MM.1S (cell line): ENCODE data around the gene NOL7.

ENCODE experiments used
- DNase-seq: peaks from one replicate; pipeline ENCODE4 v3.0.0-alpha.2; 2015
- H2AFZ ChIP-seq: fragments of 300-600 bp; sonication (generic); 2 replicates; pipeline ENCODE4 v1.6.0; 2016; ENCODE audit warnings: antibody characterized with exemption, low read length
- H3F3A ChIP-seq: fragments of 300-600 bp; sonication (generic); 2 replicates; pipeline ENCODE4 v1.6.1; 2016; ENCODE audit warnings: mild to moderate bottlenecking, antibody characterized with exemption, low read length, moderate library complexity, mixed read lengths; ENCODE audit not compliant: insufficient read depth
- H3K27ac ChIP-seq: fragments of 300-600 bp; sonication (generic); 2 replicates; pipeline ENCODE4 v1.5.1; 2016; ENCODE audit warnings: mild to moderate bottlenecking, low read length
- H3K27me3 ChIP-seq: fragments of 300-600 bp; sonication (generic); replicated peaks from 2 replicates; pipeline ENCODE4 v1.6.0; 2016; ENCODE audit warnings: low read length; ENCODE audit not compliant: insufficient read depth
- H3K36me3 ChIP-seq: fragments of 300-600 bp; sonication (generic); replicated peaks from 2 replicates; pipeline ENCODE4 v1.6.1; 2016; ENCODE audit warnings: mild to moderate bottlenecking, low read length, mixed read lengths; ENCODE audit not compliant: insufficient read depth
- H3K4me1 ChIP-seq: fragments of 300-600 bp; sonication (generic); 2 replicates; pipeline ENCODE4 v1.6.1; 2016; ENCODE audit warnings: low read length, mixed read lengths
- H3K4me2 ChIP-seq: fragments of 300-600 bp; sonication (generic); 2 replicates; pipeline ENCODE4 v1.6.0; 2016; ENCODE audit warnings: low read depth, low read length
- H3K4me3 ChIP-seq: fragments of 300-600 bp; sonication (generic); 2 replicates; pipeline ENCODE4 v1.5.1; 2016; ENCODE audit warnings: low read length, mixed read lengths
- H3K79me2 ChIP-seq: fragments of 300-600 bp; sonication (generic); 2 replicates; pipeline ENCODE4 v1.6.1; 2016; ENCODE audit warnings: mixed run types, low read length, mixed read lengths
- H3K9ac ChIP-seq: fragments of 300-600 bp; sonication (generic); 2 replicates; pipeline ENCODE4 v1.6.1; 2016; ENCODE audit warnings: low read length, mixed read lengths
- H3K9me2 ChIP-seq: fragments of 300-600 bp; sonication (generic); replicated peaks from 2 replicates; pipeline ENCODE4 v1.6.1; 2016; ENCODE audit warnings: mild to moderate bottlenecking, low read length, mixed read lengths; ENCODE audit not compliant: insufficient read depth
- H3K9me3 ChIP-seq: fragments of 300-600 bp; sonication (generic); replicated peaks from 2 replicates; pipeline ENCODE4 v1.6.1; 2016; ENCODE audit warnings: mild to moderate bottlenecking, low read length, mixed read lengths; ENCODE audit not compliant: insufficient read depth
- H4K20me1 ChIP-seq: fragments of 300-600 bp; sonication (generic); 2 replicates; pipeline ENCODE4 v1.6.1; 2016; ENCODE audit warnings: mild to moderate bottlenecking, low read length, moderate library complexity, mixed read lengths; ENCODE audit not compliant: insufficient read depth
- EZH2 ChIP-seq: fragments of 300-600 bp; sonication (generic); optimal IDR thresholded peaks from 2 replicates; pipeline ENCODE3; 2017; ENCODE audit warnings: low read depth, mild to moderate bottlenecking, antibody characterized with exemption, low read length, mixed read lengths
- EZH2phosphoT487 ChIP-seq: fragments of 300-600 bp; sonication (generic); IDR thresholded peaks from 2 replicates; pipeline ENCODE4 v1.6.1; 2018; ENCODE audit warnings: antibody characterized with exemption, low read length
- TF ChIP-seq, protein P1 (sequence below): fragments of 300-600 bp; sonication (generic); IDR thresholded peaks from 2 replicates; pipeline ENCODE4 v1.5.1; 2016; ENCODE audit warnings: antibody characterized with exemption, low read length, mixed read lengths

The NOL7 gene

DNA sequence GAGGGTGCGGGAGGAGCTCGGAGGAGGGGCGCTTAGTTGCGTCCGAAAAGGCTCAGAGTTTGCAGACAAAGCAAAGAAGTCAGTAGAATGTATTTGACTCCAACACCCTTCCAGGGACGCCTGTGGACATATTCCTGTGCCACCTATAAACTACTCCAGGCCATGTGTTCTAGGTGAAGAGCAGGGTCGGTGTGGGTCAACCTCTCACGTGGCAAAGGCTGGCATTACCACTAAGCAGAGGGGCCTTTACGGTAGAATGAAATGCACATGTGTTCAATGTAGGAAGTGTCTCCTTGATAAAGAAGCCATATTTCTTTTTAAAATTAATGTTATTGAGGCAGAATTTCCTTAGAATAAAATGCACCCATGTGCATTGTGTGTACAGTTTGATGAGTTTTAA, 25.3 kb upstream of the NOL7 start:
- Histone ChIP-seq H3K4me1 (no peaks in the 10 kb centered on the region), H3K9me3 (no peaks in the 10 kb centered on the region), H3K27ac (no peak overlapping the region), H3F3A (no peaks in the 10 kb centered on the region), H3K79me2 (no peaks in the 10 kb centered on the region), H3K27me3 (no peaks in the 10 kb centered on the region), H4K20me1 (no peaks in the 10 kb centered on the region), H3K9me2 (no peaks in the 10 kb centered on the region), H3K36me3 (no peaks in the 10 kb centered on the region), H2AFZ (no peak overlapping the region), H3K9ac (no peak overlapping the region), H3K4me2 (no peak overlapping the region), H3K4me3 (no peak overlapping the region)
- DNase-seq: no peak
- no peak for TF ChIP-seq EZH2phosphoT487
- TF ChIP-seq EZH2: no peak
- TF ChIP-seq, protein P1, sequence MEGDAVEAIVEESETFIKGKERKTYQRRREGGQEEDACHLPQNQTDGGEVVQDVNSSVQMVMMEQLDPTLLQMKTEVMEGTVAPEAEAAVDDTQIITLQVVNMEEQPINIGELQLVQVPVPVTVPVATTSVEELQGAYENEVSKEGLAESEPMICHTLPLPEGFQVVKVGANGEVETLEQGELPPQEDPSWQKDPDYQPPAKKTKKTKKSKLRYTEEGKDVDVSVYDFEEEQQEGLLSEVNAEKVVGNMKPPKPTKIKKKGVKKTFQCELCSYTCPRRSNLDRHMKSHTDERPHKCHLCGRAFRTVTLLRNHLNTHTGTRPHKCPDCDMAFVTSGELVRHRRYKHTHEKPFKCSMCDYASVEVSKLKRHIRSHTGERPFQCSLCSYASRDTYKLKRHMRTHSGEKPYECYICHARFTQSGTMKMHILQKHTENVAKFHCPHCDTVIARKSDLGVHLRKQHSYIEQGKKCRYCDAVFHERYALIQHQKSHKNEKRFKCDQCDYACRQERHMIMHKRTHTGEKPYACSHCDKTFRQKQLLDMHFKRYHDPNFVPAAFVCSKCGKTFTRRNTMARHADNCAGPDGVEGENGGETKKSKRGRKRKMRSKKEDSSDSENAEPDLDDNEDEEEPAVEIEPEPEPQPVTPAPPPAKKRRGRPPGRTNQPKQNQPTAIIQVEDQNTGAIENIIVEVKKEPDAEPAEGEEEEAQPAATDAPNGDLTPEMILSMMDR: no peak

DNA sequence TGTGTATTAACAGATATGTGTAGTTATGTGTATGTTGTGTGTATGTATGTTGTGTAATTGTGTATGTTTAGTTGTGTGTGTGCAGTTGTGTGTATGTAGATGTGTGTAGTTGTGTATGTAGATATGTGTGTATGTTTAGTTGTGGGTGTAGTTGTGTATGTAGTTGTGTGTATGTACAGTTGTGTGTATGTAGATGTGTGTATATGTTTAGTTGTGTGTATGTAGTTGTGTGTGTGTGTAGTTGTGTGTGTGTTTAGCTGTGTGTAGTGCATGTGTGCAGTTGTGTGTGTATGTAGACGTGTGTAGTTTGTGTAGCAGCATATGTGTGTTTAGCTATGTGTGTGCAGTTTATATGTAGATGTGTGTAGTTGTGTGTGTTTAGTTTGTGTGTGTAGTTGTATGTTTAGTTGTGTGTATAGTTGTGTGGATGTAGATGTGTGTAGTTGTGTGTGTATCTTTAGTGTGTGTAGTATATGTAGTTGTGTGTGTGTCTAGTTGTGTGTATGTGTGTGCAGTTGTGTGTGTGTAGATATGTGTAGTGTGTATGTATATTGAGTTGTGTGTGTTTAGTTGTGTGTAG, 24.5 kb upstream of the NOL7 start:
- DNase-seq: no peak
- no peaks in the 10 kb centered on the region for H3K36me3 ChIP-seq

DNA sequence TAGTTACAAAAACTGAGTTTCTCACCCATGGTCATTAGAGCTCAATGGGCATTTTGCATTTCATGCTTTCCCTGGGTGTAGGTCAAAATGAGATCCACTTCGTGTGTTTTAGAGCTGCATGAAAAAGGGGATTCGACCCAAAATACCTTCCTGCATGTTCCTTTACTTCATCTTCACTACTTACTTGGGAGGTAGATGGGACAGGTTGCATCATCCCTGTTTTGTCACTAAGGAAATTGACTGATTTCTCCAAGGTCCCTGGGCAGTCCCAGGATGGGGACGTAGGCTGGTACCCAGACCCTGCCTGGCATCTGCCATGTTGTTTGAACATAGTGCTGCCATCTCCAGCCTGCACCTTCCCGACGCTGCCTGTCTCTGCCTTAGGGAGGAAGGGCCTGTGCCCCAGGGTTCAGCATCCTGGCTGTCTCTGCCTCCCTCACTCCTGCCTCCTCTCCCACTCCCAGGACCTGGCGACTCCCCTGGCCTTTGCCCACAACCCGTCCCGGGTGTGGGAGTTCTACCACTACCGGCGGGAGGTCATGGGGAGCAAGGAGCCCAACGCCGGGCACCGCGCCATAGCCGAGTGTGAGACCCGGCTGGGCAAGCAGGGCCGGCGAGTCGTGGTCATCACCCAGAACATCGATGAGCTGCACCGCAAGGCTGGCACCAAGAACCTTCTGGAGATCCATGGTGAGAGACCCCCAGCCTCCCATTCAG, 23.8 kb upstream of the NOL7 start:
- Histone ChIP-seq H3K9ac (no peak overlapping the region), H3K4me1 (no peaks in the 10 kb centered on the region), H2AFZ (no peak overlapping the region), H3K79me2 (no peaks in the 10 kb centered on the region), H3K27me3 (no peaks in the 10 kb centered on the region), H3F3A (no peaks in the 10 kb centered on the region), H3K4me2 (no peak overlapping the region), H3K36me3 (no peaks in the 10 kb centered on the region), H4K20me1 (no peaks in the 10 kb centered on the region), H3K4me3 (no peak overlapping the region), H3K9me3 (no peaks in the 10 kb centered on the region), H3K9me2 (no peaks in the 10 kb centered on the region), H3K27ac (no peak overlapping the region)
- TF ChIP-seq, protein P1: no peak
- TF ChIP-seq EZH2phosphoT487: no peak
- no peak for TF ChIP-seq EZH2
- DNase-seq: no peak

More for the DNA sequence above, 24.5 kb upstream of the NOL7 start:
- H3F3A ChIP-seq: no peaks in the 10 kb centered on the region
- no peaks in the 10 kb centered on the region for H3K79me2 ChIP-seq
- H4K20me1 ChIP-seq: no peaks in the 10 kb centered on the region
- TF ChIP-seq EZH2phosphoT487 (no peak), EZH2 (no peak)
- TF ChIP-seq, protein P1: no peak
- H3K27ac ChIP-seq: no peak overlapping the region
- no peaks in the 10 kb centered on the region for H3K9me2 ChIP-seq
- H3K27me3 ChIP-seq: no peaks in the 10 kb centered on the region
- H3K4me2 ChIP-seq: no peak overlapping the region
- H3K9ac ChIP-seq: no peak overlapping the region
- H3K4me3 ChIP-seq: no peak overlapping the region
- no peaks in the 10 kb centered on the region for H3K4me1 ChIP-seq
- H2AFZ ChIP-seq: no peak overlapping the region
- H3K9me3 ChIP-seq: no peaks in the 10 kb centered on the region
